Measurements from ENCODE around the gene MAP7.
"Not testable (repeated sequence)": the region's sequence is repeated elsewhere in the genome, so short reads cannot be mapped to it uniquely, and the experiment has no call there.

Gene MAP7

DNA sequence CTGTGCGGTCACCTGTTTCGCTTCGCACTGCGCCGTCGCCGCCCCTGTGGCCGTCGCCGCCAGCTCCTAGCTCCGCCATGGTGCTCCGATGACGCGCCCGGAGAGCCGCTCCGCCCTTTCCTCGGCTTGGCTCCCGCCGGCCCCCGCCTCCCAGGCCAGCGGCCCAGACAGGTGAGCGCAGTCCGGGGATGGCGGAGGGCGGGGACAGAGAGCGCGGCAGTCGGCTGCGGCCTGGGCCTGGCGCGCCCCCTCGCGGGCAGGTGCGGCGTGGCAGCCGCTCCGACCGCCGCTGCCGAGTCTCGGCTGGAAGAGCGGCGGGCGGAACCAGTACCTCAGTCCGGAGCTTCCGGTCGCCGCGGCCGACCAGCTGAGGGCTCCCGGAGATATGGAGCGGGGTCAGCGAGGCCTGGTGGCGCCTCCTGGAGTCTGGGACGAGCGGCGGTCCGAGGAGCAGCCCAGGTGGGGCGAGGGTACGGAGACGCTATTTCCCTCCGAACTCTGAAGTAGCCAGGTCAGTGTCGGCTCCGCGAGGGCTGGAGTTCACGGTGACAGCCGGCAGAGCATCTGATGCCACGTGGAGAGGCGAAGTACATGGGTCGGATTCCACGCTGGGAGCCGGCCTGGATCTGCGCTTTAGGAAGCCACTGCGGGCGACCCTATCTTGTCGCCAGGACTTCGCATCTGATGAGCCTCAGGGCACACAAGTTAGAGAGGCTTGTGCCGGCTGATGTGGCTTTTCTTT lies at the start of gene MAP7:
TSS of gene MAP7 (minus strand) at position 93 of the 742 bp plus-strand sequence. CDS start at position 79, 14 bp downstream.
- peak; percentile 56 for DNase-seq (ENCODE audit: low read depth)

DNA sequence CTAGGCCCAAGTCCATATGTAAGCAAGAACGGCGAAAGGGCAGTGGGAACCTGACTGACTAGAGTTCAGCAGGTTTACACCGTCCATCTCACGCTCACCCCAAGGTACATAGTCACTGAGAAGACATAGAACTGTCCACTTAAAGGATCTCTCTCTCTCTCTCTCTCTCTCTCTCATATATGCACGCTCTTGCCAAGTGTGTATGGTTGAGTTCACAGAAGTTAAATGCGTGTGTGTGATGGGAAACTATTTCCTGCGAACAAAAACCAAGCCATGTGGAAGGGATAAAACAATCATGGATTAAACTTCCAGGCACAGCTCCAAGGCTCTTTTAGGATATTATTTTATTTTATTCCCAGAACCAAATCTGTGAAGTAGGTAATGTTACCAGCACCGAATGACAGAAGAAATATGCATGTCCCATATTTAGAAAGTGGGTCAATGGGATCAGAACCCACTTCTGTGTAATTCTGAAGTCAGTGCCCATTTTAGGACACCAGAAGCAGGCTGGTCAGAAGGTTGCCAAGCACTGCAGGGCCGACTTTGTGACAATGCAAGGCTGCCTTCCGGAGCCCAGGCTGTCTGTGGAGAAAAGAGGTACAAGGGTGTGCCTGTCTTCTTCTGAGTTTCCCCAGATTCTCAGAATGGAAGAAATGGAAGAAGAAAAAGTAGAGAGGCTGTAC lies 49.2 kb upstream of the MAP7 start:
- no peak for DNase-seq (ENCODE audit: low read depth)

- no peak for DNase-seq (ENCODE audit: low read depth)
These were observed 47.8 kb upstream of the MAP7 start for GRCh38 chr6:136598048-136598447.

DNA sequence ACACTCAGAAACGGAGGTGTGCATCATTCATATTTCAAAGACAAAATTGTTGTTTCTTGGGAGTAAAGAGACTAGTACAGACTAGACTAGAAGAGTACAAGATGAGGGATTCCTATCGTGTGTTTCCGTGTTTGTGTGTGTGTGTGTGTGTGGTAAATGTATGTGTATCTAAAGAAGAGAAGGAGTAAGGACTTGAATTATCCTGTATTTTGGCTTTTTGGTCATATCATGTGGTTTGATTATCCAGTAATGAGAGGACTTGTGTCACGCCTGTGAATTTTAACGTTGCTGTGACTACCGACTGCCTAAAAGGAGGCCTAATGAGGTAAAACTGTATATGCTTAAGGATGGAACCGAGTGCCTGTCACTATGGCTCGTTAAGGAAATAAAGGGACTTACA lies 44.4 kb upstream of the MAP7 start:
- DNase-seq (ENCODE audit: low read depth): no peak

DNA sequence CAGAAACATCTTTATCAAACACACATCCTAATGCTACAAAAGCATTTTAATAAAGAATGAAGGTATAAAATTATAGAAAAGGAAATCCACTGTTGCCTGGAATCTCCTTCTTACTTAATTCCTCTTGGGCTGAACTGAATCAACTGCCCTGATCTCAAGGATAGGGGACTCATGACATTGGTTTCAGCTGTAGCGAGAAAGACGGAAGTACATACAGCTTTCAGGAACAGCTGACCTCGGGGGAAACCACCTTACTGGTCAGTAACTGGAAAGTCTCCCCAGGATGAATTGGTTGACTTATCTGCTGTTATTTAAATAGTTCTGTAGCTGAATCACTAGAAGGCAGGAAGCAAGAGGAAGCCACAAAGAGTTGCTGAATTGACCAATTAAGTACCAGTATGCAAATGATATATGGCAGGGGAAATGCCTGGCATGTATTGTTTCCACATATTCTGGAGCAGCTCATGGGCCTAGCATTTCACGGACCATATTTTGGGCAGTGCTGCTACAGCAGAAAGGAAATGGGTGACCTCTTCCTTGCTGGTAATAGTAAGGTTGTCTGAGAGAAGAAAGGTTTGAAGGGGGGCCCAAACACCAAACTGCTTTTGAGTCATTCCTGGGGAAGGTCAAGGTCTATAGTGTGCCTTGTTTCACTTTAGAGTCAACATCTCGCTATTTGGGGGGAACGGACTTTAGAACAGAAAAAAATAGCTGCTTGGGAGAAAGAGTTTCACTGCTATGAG lies 43.7 kb upstream of the MAP7 start:
- DNase-seq (ENCODE audit: low read depth): peak; percentile 11

DNA sequence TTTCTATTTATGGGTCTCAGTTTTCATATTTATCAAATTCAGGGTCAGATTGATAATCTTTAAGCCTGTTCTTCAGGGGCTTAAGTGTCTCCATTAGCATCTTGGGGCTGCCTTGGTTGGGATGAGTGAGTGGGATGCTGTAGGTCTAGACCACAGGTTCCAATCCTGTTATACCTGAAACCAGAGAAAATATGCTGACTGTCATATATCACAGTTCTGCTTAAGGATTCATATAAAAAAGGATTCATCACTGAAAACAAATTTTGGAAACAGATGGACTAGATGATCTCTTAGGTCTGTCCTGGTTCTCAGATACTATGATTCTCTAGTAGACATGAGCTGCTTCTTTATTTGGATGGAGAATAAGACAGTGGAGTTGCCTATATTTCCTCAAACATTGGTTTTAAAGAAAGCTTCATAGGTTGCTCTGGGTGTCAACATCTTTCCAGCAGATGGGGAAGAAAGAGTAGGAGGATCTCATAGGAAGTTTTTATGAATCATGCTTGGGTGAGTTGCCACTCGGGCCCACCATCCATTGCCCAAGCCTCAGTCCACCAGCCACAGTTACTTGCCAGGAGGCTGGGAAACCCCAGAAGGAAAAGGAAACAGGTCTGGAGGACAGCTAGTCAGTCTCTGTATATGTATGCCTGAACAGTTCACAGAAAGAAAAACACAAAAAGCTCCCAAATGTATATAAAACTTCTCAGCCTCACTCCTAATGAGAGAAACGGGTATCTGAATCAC lies 42.9 kb upstream of the MAP7 start:
- no peak for DNase-seq (ENCODE audit: low read depth)

DNA sequence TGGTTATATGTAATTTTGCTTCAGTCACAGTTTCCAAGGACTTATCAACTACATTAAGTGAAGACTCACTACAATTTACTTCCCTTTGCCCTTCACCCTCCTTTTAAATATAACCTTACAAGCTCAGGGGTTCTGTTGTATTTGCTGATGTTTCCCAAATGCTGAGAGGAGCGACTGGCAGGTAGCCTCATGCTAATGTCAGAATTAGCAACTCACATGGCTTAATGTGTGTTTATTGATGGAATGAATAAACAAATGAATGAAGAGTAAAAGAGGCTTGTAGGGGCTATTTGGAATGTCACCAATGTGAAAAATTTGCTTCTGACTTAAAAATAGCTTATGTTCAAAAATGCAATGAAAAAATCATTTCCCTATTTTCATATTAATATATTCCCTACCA lies 41.4 kb upstream of the MAP7 start:
- DNase-seq (ENCODE audit: low read depth): no peak

GRCh38 chr6:136590846-136591245 lies 40.6 kb upstream of the MAP7 start:
- not testable (repeated sequence) for DNase-seq (ENCODE audit: low read depth)

- no peak for DNase-seq (ENCODE audit: low read depth)
These were observed 37.3 kb upstream of the MAP7 start for GRCh38 chr6:136587527-136587926.

- no peak for DNase-seq (ENCODE audit: low read depth)
These were observed 36.1 kb upstream of the MAP7 start for GRCh38 chr6:136586295-136586694.

GRCh38 chr6:136585523-136585922 lies 35.3 kb upstream of the MAP7 start:
- DNase-seq (ENCODE audit: low read depth): not testable (repeated sequence)

GRCh38 chr6:136584290-136584689 lies 34.1 kb upstream of the MAP7 start:
- not testable (repeated sequence) for DNase-seq (ENCODE audit: low read depth)

- no peak for DNase-seq (ENCODE audit: low read depth)
These were observed 32.7 kb upstream of the MAP7 start for GRCh38 chr6:136582711-136583471.

GRCh38 chr6:136579800-136580199 lies 29.6 kb upstream of the MAP7 start:
- no peak for DNase-seq (ENCODE audit: low read depth)

DNA sequence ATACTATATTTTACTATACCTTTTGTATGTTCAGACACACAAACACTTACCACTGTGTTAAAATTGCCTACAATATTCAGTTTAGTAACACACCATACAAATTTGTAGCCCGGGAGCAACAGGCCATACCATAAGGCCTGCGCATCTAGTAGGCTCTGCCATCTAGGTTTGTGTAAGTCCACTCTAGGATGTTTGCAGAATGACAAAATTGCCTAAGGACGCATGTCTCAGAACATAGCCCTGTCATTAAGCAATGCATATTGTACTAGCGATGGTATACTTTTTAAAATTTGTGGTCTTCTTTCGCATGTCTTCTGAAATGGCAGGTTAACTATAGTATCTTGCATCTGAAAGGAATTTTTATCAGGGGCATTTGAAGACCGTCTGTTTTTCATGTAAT lies 26.6 kb upstream of the MAP7 start:
- no peak for DNase-seq (ENCODE audit: low read depth)

- no peak for DNase-seq (ENCODE audit: low read depth)
These were observed 21.3 kb upstream of the MAP7 start for GRCh38 chr6:136571496-136571895.

DNA sequence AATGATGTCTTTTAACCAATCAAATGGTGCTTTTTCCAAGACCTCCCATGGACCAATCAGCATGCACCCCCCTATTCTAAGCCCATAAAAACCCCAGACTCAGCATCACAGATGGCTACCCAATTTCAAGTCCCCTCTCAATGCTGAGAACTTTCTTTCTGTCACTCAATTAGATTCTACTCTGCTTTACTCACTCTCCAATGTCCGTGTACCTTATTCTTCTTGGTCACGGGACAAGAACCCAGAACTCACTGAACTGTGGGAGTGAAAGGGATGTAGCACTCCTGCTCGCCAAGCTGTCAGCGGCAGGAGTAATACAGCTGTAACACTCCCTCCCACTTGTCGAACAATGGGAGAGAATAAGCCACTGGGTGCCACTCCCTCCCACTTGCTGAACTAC lies 20.8 kb upstream of the MAP7 start:
- no peak for DNase-seq (ENCODE audit: low read depth)

DNA sequence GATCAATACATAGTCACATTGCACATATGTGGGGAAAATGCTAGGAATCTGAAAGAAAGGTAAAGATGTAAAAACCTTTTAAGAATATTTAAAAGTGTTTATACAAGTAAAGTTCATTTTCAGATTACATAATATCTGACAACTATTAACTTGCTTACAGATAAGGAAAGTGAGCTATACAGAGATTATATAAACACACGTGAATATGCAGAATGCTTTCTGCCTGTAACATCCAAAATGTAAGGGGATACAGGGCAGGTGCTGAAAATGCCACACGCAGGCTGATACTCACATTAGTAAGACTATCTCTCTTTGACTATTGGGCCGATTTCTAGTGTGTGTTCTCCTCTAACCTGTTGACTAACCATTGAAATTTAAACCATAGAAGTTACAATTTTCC lies 17.9 kb upstream of the MAP7 start:
- DNase-seq (ENCODE audit: low read depth): no peak

DNA sequence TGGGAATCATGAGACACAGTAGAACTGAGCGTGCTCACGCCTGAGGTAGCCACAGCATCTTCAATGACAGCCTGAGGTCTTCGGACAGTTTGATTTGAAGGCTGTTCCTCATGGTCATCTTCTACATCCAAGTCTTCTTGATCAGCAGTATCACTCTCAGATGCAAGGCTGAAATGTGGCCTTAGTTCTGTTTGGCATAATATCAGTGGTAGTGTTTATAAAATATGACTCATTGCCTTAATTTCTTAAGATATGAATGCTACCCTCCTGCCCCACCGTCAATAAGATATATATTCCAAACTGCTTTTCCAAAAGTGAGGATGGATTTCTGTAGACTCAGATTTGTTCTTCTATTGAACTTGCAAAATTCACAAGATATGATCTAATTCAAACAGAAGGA lies 17.5 kb upstream of the MAP7 start:
- DNase-seq (ENCODE audit: low read depth): no peak

- no peak for DNase-seq (ENCODE audit: low read depth)
These were observed 16.6 kb upstream of the MAP7 start for GRCh38 chr6:136566851-136567250.

- DNase-seq (ENCODE audit: low read depth): no peak
These were observed 15.8 kb upstream of the MAP7 start for GRCh38 chr6:136566007-136566487.
